Measurements from ENCODE around the gene PNLIPRP3.
A peak's percentile ranks its signal among the peaks of the same experiment; 100 is the strongest.
"Not testable (repeated sequence)": the region's sequence is repeated elsewhere in the genome, so short reads cannot be mapped to it uniquely, and the experiment has no call there.

PNLIPRP3 gene

GRCh38 chr10:116427671-116428070 is at the start of gene PNLIPRP3:
Gene PNLIPRP3, plus strand, starts transcription at chr10:116427847. Its CDS starts 166 bp downstream, at chr10:116428013.
- no peak for DNase-seq (ENCODE audit: low spot score)

GRCh38 chr10:116382290-116382689 is 45.4 kb upstream of the PNLIPRP3 start:
- DNase-seq (ENCODE audit: low spot score): no peak

- no peak for DNase-seq (ENCODE audit: low spot score)
Measured at GRCh38 chr10:116385311-116385710, 42.3 kb upstream of the PNLIPRP3 start.

DNA sequence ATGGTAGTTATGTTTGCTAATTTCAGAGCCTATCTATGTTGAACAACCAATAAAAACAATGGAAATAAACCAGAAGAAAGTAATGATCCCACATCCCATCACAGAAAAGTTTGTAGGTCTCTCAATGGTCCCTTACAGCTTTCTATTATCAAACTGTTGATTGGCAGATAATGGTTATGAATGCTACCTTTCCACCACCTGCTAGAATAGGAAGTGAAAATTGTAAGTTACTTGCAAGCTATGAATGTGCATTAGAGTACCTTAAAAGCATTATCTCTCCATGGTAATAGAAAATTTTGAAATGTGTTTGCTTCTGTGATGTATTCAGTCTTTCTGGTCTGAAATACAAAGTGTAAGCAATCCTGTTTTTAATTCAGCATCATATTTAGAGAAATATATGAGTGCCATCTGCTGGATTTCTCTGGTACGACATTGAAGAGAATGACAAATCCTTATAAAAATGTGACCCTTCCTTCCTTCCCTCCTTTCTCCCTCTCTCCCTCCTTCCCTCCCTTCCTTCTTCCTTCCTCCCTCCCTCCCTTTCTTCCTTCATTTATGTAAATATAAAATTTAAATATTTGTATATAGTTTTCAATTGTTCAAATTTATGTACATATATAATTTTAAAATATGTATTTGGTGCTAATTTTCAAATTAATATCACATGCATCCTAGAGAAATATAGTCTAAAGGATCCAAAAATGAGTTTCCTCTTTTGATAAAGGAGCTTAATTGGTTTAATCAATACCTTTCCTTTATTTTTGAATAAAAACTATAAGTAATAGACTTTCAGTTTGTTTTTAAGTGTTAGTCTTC is 41.4 kb upstream of the PNLIPRP3 start:
- peak; percentile 19 for DNase-seq (ENCODE audit: low spot score)

GRCh38 chr10:116393246-116393831 is 34.3 kb upstream of the PNLIPRP3 start:
- DNase-seq (ENCODE audit: low spot score): not testable (repeated sequence)

GRCh38 chr10:116395223-116395985 is 32.2 kb upstream of the PNLIPRP3 start:
- no peak for DNase-seq (ENCODE audit: low spot score)

- DNase-seq (ENCODE audit: low spot score): no peak
Measured at GRCh38 chr10:116398224-116398623, 29.4 kb upstream of the PNLIPRP3 start.

DNA sequence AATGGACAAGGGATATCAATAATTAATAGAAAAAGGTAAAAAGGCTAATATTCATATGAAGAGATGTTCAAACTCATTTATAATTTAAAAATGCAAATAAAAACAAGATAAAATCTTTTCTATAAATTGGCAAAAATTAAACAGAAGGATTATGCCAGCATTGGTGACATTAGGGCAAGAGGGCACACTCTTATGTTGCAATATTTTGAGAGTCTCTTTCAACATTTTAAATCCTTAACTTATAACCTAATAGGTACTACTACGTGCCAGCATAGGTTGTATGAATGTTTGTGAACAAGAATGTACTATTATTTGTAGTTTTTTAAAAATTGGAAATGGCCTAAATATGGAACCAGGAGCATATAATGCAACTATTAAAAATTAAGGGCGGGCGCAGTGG is 24.8 kb upstream of the PNLIPRP3 start:
- DNase-seq (ENCODE audit: low spot score): no peak

- no peak for DNase-seq (ENCODE audit: low spot score)
Measured at GRCh38 chr10:116403740-116404250, 23.9 kb upstream of the PNLIPRP3 start.

DNA sequence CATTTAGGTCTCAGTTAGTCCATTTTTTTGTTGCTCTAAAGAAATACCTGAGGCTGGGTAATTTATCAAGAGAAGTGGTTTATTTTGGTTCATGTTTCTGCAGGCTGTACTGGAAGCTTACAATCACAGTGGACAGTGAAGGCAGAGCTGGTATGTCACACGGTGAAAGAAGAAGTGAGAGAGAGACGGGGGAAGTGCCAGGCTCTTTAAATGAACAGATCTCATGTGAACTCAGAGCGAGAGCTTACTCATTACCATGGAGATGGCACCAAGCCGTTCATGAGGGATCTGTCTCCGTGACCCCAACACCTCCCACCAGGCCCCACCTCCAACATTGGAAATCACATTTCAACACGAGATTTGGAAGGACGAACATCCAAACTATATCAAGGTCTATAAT is 18.9 kb upstream of the PNLIPRP3 start:
- no peak for DNase-seq (ENCODE audit: low spot score)

DNA sequence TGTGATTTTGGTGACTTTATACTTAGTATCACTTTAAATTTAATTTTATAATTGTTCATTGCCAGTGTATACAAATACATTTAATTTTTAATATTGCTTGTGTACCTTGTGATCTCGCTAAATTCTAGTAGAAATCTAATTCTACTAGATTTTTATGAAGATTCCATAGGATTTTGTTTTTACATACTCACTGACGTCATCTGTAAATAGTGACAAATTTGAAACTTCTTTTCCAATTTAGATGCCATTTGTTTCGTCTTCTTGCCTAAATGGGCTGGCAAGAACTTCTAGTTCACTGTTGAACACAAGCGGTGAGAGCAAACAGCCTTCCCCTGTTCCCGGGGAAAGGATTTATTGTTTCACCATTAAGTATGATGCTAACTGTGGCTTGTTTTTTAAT is 17.3 kb upstream of the PNLIPRP3 start:
- no peak for DNase-seq (ENCODE audit: low spot score)

DNA sequence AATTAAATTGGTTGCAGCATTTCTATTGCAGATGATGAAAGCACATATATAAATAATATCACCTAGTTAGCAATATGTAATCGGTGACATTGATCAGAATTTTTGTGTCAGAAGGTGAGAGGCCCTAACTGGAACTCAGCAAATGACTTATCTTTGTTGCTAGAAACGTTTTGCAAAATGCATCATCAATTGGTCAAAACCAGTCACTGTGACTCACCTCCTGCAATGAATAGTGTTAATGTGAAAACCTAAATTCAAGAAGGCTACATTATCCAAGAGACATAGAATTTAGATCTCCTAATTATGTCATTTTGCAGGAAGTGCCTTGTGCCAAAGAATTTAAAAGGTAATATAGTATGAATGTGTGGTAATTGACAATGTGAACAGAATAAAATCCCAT is 9.8 kb upstream of the PNLIPRP3 start:
- peak; percentile 2 for DNase-seq (ENCODE audit: low spot score)

DNA sequence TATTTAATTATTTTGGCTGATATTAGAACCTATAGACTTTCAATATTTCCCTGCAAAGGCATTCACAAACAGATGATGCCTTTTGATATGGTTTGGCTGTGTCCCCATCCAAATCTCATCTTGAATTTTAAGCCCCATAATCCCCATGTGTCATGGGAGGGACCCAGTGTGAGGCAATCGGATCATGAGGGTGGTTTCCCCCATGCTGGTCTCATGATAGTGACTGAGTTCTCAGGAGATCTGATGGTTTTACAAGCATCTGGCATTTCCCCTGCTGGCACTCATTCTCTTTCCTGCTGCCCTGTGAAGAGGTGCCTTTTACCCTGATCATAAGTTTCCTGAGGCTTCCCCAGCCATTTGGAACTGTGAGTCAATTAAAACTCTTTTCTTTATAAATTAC is 9.3 kb upstream of the PNLIPRP3 start:
- DNase-seq (ENCODE audit: low spot score): no peak

- no peak for DNase-seq (ENCODE audit: low spot score)
Measured at GRCh38 chr10:116421815-116422214, 5.8 kb upstream of the PNLIPRP3 start.

DNA sequence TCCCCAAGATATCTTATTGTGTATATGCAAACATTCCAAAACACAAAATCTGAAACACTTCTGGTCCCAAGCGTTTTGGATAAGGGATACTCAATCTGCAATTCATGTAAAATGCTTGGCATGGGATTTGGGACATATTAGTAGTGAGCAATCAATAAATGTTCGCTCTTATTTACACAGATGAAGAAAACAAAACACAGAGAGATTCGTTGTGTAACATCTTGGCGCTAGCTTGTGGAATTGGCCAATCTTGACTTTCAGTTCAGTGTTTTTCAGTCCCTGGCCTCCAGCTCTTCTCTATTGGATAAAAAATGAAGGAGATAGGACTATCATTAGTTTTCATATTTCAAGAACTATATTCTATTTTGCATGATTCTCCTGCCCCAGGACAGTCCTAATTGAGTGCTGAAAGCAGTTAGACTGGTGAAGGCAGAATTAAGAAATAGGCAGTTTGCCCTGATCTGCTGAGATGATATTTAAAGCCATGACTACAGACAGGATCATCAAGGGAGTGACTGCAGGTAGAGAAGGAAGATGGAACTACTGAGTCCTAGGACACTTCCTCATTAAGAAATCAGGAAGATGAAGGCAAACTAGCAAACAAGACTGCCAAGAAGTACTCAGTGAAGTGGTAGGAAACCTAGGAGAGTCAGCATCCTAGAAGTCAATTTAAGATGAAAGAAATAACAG is 1.8 kb downstream of the PNLIPRP3 start:
- no peak for DNase-seq (ENCODE audit: low spot score)

DNA sequence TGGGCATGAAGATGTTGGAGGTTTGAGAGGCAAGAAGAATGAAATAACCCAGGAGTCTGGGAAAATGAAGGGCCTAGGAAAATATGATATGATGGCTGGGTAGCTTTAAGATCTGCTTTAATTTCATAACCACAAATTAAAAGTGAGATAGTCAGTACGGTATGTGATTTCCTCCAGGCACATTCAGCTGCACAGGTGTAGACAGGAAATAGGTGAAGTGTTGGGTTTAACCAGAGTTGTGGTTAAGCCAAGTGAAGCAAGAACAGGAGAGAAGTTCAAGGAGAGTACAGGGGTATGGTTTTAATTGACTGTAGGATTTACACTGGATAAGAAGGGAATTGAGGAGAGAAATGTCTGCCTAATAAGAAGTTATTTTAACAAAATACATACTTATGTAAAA is 2.6 kb downstream of the PNLIPRP3 start:
- no peak for DNase-seq (ENCODE audit: low spot score)

DNA sequence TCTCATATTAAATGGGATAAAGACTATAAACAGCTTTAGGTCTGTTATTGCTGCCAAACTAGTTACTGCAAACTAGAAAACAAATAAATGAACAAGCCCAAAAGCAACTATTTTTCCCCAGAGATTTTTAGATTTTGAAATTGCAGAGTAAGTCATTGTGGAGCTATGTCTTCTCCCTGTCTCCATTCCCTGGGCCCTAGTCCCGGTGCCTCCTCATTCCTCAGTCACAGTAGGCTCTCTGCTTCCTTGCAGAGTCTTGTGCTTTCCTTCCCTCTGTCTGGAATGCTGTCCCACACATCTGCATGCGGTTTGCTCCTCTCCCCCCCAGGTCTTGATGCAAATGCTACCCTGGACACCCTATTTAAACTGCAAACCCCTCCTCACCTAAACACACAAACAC is 4.0 kb downstream of the PNLIPRP3 start:
- no peak for DNase-seq (ENCODE audit: low spot score)

DNA sequence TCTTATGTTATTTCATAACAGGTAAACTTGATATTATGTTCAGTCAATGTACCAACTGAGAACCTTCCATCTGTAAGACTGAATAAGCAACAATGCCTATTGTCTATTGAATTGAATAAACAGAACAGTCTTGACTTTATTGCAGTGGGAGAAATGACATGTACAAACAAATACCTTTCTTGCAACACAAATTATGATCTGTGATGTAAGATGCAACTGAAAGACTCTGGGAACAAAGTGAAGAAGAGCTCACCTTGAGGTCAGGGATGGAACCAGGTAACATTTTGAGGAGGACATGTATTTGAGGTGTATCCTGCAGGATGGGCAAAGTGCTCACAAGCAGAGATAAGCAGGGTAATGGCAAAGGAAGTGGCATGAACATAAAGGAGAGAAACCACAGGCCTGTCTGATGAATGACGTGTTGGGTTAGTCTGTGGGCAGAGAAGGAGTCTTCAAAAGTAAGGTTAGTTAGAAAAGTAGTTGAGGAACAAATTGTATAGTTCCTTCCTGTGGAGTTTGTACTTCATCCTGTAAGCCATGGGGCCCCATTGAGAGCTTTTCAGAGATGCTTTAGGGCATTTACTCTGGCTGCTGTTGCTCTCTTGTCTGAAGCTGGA is 9.5 kb downstream of the PNLIPRP3 start:
- DNase-seq (ENCODE audit: low spot score): peak; percentile 15

- DNase-seq (ENCODE audit: low spot score): no peak
Measured at GRCh38 chr10:116440330-116441030, 12.8 kb downstream of the PNLIPRP3 start.

- DNase-seq (ENCODE audit: low spot score): peak; percentile 22
Measured at GRCh38 chr10:116444527-116445142, 17.0 kb downstream of the PNLIPRP3 start.

GRCh38 chr10:116450861-116451260 is 23.2 kb downstream of the PNLIPRP3 start:
- no peak for DNase-seq (ENCODE audit: low spot score)
